Endothelial cell (in vitro differentiated cells): ENCODE results near the gene CTSO. TPM values are rescaled to one million over a fixed set of nuclear protein-coding genes. Genes with fewer than 3 reads are reported as not detected.

Experiments used
- DNase-seq: peaks from one replicate; pipeline ENCODE4 v3.0.0; 2021; ENCODE audit warnings: low spot score
- H3K27ac Mint-ChIP-seq: one replicate; pipeline ENCODE4 v1.8.0; 2021; ENCODE audit warnings: mixed read lengths, inconsistent platforms; ENCODE audit not compliant: unreplicated experiment
- H3K27me3 Mint-ChIP-seq: one replicate; pipeline ENCODE4 v1.8.0; 2021; ENCODE audit warnings: mild to moderate bottlenecking, moderate library complexity, mixed read lengths, inconsistent platforms; ENCODE audit not compliant: unreplicated experiment
- H3K36me3 Mint-ChIP-seq: one replicate; pipeline ENCODE4 v1.8.0; 2021; ENCODE audit warnings: mild to moderate bottlenecking, low read depth, mixed read lengths, inconsistent platforms; ENCODE audit not compliant: unreplicated experiment
- H3K4me1 Mint-ChIP-seq: one replicate; pipeline ENCODE4 v1.8.0; 2021; ENCODE audit warnings: mild to moderate bottlenecking, mixed read lengths, inconsistent platforms; ENCODE audit not compliant: unreplicated experiment
- H3K4me3 Mint-ChIP-seq: one replicate; pipeline ENCODE4 v1.8.0; 2021; ENCODE audit warnings: mild to moderate bottlenecking, mixed read lengths, inconsistent platforms; ENCODE audit not compliant: unreplicated experiment
- H3K9me3 Mint-ChIP-seq: one replicate; pipeline ENCODE4 v1.8.0; 2021; ENCODE audit warnings: mixed read lengths, inconsistent platforms; ENCODE audit not compliant: unreplicated experiment
- CTCF ChIP-seq: fragments of 200-600 bp; sonication (generic); IDR thresholded peaks from one replicate; pipeline ENCODE4 v1.5.0; 2021; ENCODE audit warnings: antibody characterized with exemption; ENCODE audit not compliant: unreplicated experiment
- total RNA-seq: library from RNA; stranded (reverse); fragmentation: NEBNext Ultra II Directional; extraction: Animal tissue kit (Norgen Biotek cat#: 25700); gene quantifications from one replicate; pipeline ENCODE4 v1.2.1, GENCODE V29; 2021; ENCODE audit not compliant: unreplicated experiment

CTSO gene
- total RNA-seq, 1 donor from 2014 or later = 3.5 TPM

DNA sequence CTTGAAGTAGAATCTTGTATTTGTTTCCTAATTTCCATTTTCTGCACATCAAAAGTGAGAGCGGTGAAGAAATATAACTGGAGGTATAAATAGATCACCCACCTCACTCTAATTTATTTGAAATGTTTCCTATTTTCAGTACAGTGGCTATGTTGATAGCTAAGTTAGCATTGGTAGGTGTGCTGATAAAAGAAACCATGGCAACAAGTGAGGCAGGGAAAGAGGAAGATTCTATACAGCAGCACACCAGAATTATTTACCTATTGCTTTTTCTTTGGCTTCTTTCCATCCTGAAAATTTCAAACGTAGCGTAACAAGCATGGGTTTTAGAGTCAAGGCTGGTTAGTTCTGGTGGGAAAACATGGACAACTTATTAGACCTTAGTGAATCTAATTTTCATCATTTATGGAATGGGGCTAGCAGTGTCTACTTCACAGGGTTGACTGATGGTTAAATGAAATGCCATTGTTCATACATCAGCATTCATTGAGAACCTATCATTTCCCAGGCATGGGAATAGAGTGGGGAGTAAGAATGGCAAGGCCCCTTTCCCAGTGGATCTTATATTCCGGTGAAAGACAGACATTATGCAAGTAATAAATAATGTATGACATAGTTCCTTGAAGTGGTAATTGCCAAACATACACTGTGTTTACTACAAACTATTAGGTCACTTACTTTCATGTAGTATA lies 30.6 kb upstream of the CTSO start:
- TF ChIP-seq CTCF = no peak
- H3K4me1 Mint-ChIP-seq = no peaks in the 10 kb centered on the region
- DNase-seq = no peak
- no peaks in the 10 kb centered on the region for H3K9me3 Mint-ChIP-seq
- no peak overlapping the region for H3K4me3 Mint-ChIP-seq
- H3K36me3 Mint-ChIP-seq = no peaks in the 10 kb centered on the region
- no peak overlapping the region for H3K27ac Mint-ChIP-seq
- H3K27me3 Mint-ChIP-seq = peaks cover 2% of the 10 kb centered on the region

- Mint-ChIP-seq H3K4me1 (no peaks in the 10 kb centered on the region), H3K27ac (no peak overlapping the region), H3K4me3 (no peak overlapping the region), H3K27me3 (peaks cover 2% of the 10 kb centered on the region), H3K9me3 (no peaks in the 10 kb centered on the region), H3K36me3 (no peaks in the 10 kb centered on the region)
- no peak for TF ChIP-seq CTCF
- no peak for DNase-seq
Measured at GRCh38 chr4:155982736-155983385, 29.2 kb upstream of the CTSO start.

DNA sequence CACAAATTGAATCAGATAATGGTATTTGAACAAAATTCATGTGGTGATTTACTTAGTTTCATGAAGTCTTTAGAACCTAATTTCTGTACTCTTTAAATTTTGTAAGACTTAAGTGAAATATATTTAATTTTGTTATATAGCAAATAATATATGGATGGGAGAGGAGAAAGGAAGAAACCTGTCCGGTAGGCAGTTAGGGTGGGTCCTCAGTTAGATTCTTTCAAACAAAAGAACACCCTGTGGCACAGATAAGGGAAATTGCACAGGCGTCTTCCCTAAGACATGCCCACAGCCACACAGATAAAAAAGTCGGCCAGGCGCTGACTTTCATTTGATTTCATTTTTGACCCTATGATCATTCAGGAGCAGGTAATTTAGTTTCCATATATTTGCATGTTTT lies 25.1 kb upstream of the CTSO start:
- Mint-ChIP-seq H3K9me3 (no peaks in the 10 kb centered on the region), H3K27ac (no peak overlapping the region), H3K4me1 (no peaks in the 10 kb centered on the region), H3K36me3 (no peaks in the 10 kb centered on the region), H3K4me3 (no peak overlapping the region), H3K27me3 (peaks cover 2% of the 10 kb centered on the region)
- TF ChIP-seq CTCF = no peak
- DNase-seq = no peak

- Mint-ChIP-seq H3K4me1 (no peaks in the 10 kb centered on the region), H3K27ac (no peak overlapping the region), H3K9me3 (no peaks in the 10 kb centered on the region), H3K36me3 (no peaks in the 10 kb centered on the region), H3K27me3 (peaks cover 2% of the 10 kb centered on the region), H3K4me3 (no peak overlapping the region)
- DNase-seq = no peak
- TF ChIP-seq CTCF = no peak
Measured at GRCh38 chr4:155975511-155975910, 21.8 kb upstream of the CTSO start.

GRCh38 chr4:155974996-155975395 lies 21.3 kb upstream of the CTSO start:
- H3K36me3 Mint-ChIP-seq = no peaks in the 10 kb centered on the region
- H3K27ac Mint-ChIP-seq = no peak overlapping the region
- no peak overlapping the region for H3K4me3 Mint-ChIP-seq
- TF ChIP-seq CTCF = no peak
- H3K9me3 Mint-ChIP-seq = no peaks in the 10 kb centered on the region
- H3K27me3 Mint-ChIP-seq = no peaks in the 10 kb centered on the region
- no peak for DNase-seq
- no peaks in the 10 kb centered on the region for H3K4me1 Mint-ChIP-seq
